Astrocyte of the spinal cord (primary cell): ENCODE results near the gene PSEN1.

Source experiments
- DNase-seq: peaks from one replicate; pipeline ENCODE4 v3.0.0; 2011; ENCODE audit warnings: low read depth, low spot score
- H3K4me3 ChIP-seq: 2 replicates; pipeline ENCODE4 v1.5.1; 2011; ENCODE audit warnings: low read depth, mild to moderate bottlenecking, low read length, moderate library complexity
- CTCF ChIP-seq: IDR thresholded peaks from 2 replicates; pipeline ENCODE4 v1.5.1; 2012; ENCODE audit warnings: low read depth, mild to moderate bottlenecking, low read length, inconsistent platforms
- in situ Hi-C: cut with HindIII; loops from 2 replicates; pipeline ENCODE4 v1.10.0; 2017; ENCODE audit warnings: low sequenced_read_pairs

The PSEN1 gene

DNA sequence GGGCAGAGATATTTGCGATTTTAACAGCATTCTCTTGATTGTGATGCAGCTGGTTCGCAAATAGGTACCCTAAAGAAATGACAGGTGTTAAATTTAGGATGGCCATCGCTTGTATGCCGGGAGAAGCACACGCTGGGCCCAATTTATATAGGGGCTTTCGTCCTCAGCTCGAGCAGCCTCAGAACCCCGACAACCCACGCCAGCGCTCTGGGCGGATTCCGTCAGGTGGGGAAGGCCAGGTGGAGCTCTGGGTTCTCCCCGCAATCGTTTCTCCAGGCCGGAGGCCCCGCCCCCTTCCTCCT is 271 bp upstream of the PSEN1 start:
- H3K4me3 ChIP-seq = peak overlapping the region; percentile 91
- no peak for TF ChIP-seq CTCF
- in situ Hi-C loops = no loop called here
- DNase-seq = no peak

GRCh38 chr14:73140811-73141323 is 4.6 kb downstream of the PSEN1 start:
- in situ Hi-C loops = no loop called here
- no peak overlapping the region for H3K4me3 ChIP-seq
- TF ChIP-seq CTCF = no peak
- DNase-seq = no peak

DNA sequence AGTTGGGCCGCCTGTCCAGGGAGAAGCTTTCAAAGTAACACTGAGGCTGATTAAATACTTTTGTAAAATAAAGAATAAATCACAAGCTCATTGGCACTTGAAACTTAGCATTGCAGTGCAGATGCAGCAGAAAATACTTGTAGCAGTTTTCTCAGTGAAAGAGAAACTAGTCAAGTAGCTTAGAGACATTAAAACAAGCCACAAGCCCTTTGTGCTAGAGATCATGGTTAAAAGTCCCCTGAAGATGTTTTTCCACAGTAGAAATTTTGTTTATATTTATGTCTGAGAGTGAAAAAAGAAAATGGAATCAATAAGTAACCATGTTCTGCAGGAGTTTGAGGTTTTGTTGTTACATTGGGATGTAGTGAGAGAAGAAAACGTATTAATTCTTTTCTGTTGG is 5.9 kb downstream of the PSEN1 start:
- in situ Hi-C loops = no loop called here
- TF ChIP-seq CTCF = no peak
- no peak for DNase-seq
- no peak overlapping the region for H3K4me3 ChIP-seq

GRCh38 chr14:73143003-73143402 is 6.7 kb downstream of the PSEN1 start:
- no peak overlapping the region for H3K4me3 ChIP-seq
- no peak for DNase-seq
- in situ Hi-C loops = no loop called here
- no peak for TF ChIP-seq CTCF

GRCh38 chr14:73143617-73144016 is 7.3 kb downstream of the PSEN1 start:
- no peak overlapping the region for H3K4me3 ChIP-seq
- DNase-seq = no peak
- in situ Hi-C loops = no loop called here
- no peak for TF ChIP-seq CTCF

- H3K4me3 ChIP-seq = no peak overlapping the region
- in situ Hi-C loops = no loop called here
- no peak for TF ChIP-seq CTCF
- no peak for DNase-seq
Observed at GRCh38 chr14:73145371-73145770, 9.1 kb downstream of the PSEN1 start.

DNA sequence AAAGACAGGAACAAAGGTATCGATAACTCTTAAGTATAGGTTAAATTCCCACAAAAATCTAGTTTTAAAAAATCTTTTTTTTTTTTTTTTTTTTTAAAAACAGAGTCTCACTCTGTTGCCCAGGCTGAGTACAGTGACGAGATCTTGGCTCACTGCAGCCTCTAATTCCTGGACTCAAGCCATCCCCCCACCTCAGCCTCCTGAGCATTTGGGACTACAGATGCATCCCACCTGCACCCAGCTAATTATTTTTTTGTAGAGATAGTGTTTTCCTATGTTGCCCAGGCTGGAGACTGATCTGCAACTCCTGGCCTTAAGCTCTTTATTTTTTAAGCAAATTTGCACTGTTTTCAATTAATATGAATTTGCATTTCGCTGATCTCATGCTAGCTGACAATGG is 9.8 kb downstream of the PSEN1 start:
- DNase-seq = no peak
- in situ Hi-C loops = no loop called here
- TF ChIP-seq CTCF = no peak
- H3K4me3 ChIP-seq = no peak overlapping the region
